HepG2 (cell line): ENCODE data around the gene EMC9. TPM values are rescaled to one million over a fixed set of nuclear protein-coding genes. Genes with fewer than 3 reads are reported as not detected.

ENCODE experiments used
- CEBPG ChIP-seq: IDR thresholded peaks from 2 replicates; pipeline ENCODE4 v1.6.1; 2016
- CREBL2 ChIP-seq: sonication (generic); formaldehyde crosslinking; IDR thresholded peaks from 2 replicates; pipeline ENCODE4 v1.8.1; 2023; ENCODE audit warnings: missing genetic modification reagents, mild to moderate bottlenecking, borderline replicate concordance
- DPF2 ChIP-seq: sonication (generic); formaldehyde crosslinking; IDR thresholded peaks from 2 replicates; pipeline ENCODE4 v1.4.0; 2020; ENCODE audit warnings: mild to moderate bottlenecking, low read depth, missing genetic modification reagents, borderline replicate concordance
- ELK4 ChIP-seq: sonication (generic); formaldehyde crosslinking; IDR thresholded peaks from 2 replicates; pipeline ENCODE4 v1.9.0; 2021; ENCODE audit warnings: missing genetic modification reagents, borderline replicate concordance
- FOXO4 ChIP-seq: sonication (generic); formaldehyde crosslinking; conservative IDR thresholded peaks from 2 replicates; pipeline ENCODE4 v1.8.1; 2023; ENCODE audit warnings: missing genetic modification reagents
- GFI1 ChIP-seq: sonication (generic); formaldehyde crosslinking; IDR thresholded peaks from 2 replicates; pipeline ENCODE4 v1.5.0; 2020; ENCODE audit warnings: missing genetic modification reagents, mild to moderate bottlenecking, borderline replicate concordance
- KLF13 ChIP-seq: sonication (generic); formaldehyde crosslinking; IDR thresholded peaks from 2 replicates; pipeline ENCODE4 v1.4.0; 2020; ENCODE audit warnings: mild to moderate bottlenecking, missing genetic modification reagents
- MTA1 ChIP-seq: sonication (generic); formaldehyde crosslinking; IDR thresholded peaks from 2 replicates; pipeline ENCODE4 v1.4.0; 2020; ENCODE audit warnings: missing genetic modification reagents, mild to moderate bottlenecking, borderline replicate concordance
- NRL ChIP-seq: sonication (generic); formaldehyde crosslinking; IDR thresholded peaks from 2 replicates; pipeline ENCODE4 v1.5.0; 2020; ENCODE audit warnings: missing genetic modification reagents, mild to moderate bottlenecking, moderate library complexity, borderline replicate concordance
- POLR2AphosphoS5 ChIP-seq: IDR thresholded peaks from 2 replicates; pipeline ENCODE4 v1.6.1; 2012; ENCODE audit warnings: low read depth, low read length
- THAP8 ChIP-seq: sonication (generic); formaldehyde crosslinking; IDR thresholded peaks from 2 replicates; pipeline ENCODE4 v1.5.1; 2020; ENCODE audit warnings: missing genetic modification reagents, mild to moderate bottlenecking, borderline replicate concordance
- TP53 ChIP-seq: sonication (generic); formaldehyde crosslinking; conservative IDR thresholded peaks from 2 replicates; pipeline ENCODE4 v1.4.0; 2020; ENCODE audit warnings: missing genetic modification reagents
- ZBTB8A ChIP-seq: sonication (generic); formaldehyde crosslinking; IDR thresholded peaks from 2 replicates; pipeline ENCODE4 v1.4.0; 2020; ENCODE audit warnings: mild to moderate bottlenecking, low read depth, missing genetic modification reagents, borderline replicate concordance
- ZNF225 ChIP-seq: sonication (generic); formaldehyde crosslinking; IDR thresholded peaks from 2 replicates; pipeline ENCODE4 v1.4.0; 2020; ENCODE audit warnings: mild to moderate bottlenecking, missing genetic modification reagents
- ZNF512 ChIP-seq: sonication (generic); formaldehyde crosslinking; IDR thresholded peaks from 2 replicates; pipeline ENCODE4 v1.4.0; 2020; ENCODE audit warnings: mild to moderate bottlenecking, missing genetic modification reagents
- ZNF550 ChIP-seq: sonication (generic); formaldehyde crosslinking; IDR thresholded peaks from 2 replicates; pipeline ENCODE4 v1.4.0; 2020; ENCODE audit warnings: mild to moderate bottlenecking, missing genetic modification reagents, borderline replicate concordance
- ZNF589 ChIP-seq: sonication (generic); formaldehyde crosslinking; conservative IDR thresholded peaks from 2 replicates; pipeline ENCODE4 v1.8.0; 2022; ENCODE audit warnings: mild to moderate bottlenecking, moderate library complexity, missing genetic modification reagents
- ZNF740 ChIP-seq: sonication (generic); formaldehyde crosslinking; IDR thresholded peaks from 2 replicates; pipeline ENCODE4 v1.4.0; 2020; ENCODE audit warnings: missing genetic modification reagents
- ZNF768 ChIP-seq: sonication (generic); formaldehyde crosslinking; IDR thresholded peaks from 2 replicates; pipeline ENCODE4 v1.4.0; 2020; ENCODE audit warnings: missing genetic modification reagents
- ZNF891 ChIP-seq: sonication (generic); formaldehyde crosslinking; IDR thresholded peaks from 2 replicates; pipeline ENCODE4 v1.5.0; 2020; ENCODE audit warnings: mild to moderate bottlenecking, missing genetic modification reagents
- polyA plus RNA-seq, 8 experiments: library from polyadenylated mRNA; depleted of rRNA in 3 of 8; stranded (reverse) in 7 of 8; unstranded in 1 of 8; fragments of >200 nt; fragmentation: Illumina TruSeq in 4 of 8; extraction: Trizol in 4 of 8; gene quantifications; 2 replicates each; pipeline versions ENCODE4 v1.2.1 to v1.2.3, GENCODE V29; 2011 to 2016; ENCODE audit warnings: low read depth in 4 of 8, missing spikeins in 1 of 8, mixed read lengths in 1 of 8; ENCODE audit not compliant: insufficient read depth in 1 of 8
- total RNA-seq, 5 experiments: library from RNA; depleted of rRNA; stranded (reverse); fragments of >200 nt; fragmentation: Illumina TruSeq; extraction: Trizol; gene quantifications; 2 replicates each; pipeline ENCODE4 v1.2.3, GENCODE V29; 2016; ENCODE audit warnings: low read depth in 1 of 5

EMC9 gene
- total and polyA plus RNA-seq, 2 of the 13 experiments (the other 11 are each of a cell fraction or from before 2014, with no cell fraction given): 60.5 to 78.7 TPM

- TF ChIP-seq TP53 (no peak), MTA1 (CRISPR knock-in tag) (peak; percentile 60; the same call in 1 of the 2 replicates), ZNF512 (no peak), ZNF740 (no peak), ZNF225 (CRISPR knock-in tag) (peak; percentile 30; the same call in 1 of the 2 replicates), ZNF550 (CRISPR knock-in tag) (peak; percentile 91; the same call in 1 of the 2 replicates), GFI1 (CRISPR knock-in tag) (no peak), CREBL2 (CRISPR knock-in tag) (no peak), NRL (CRISPR knock-in tag) (0 out of 2 replicates have a peak, but pooled peaks have one; percentile 45), THAP8 (CRISPR knock-in tag) (no peak), ELK4 (CRISPR knock-in tag) (no peak), ZBTB8A (CRISPR knock-in tag) (no peak), CEBPG (CRISPR knock-in tag) (no peak), KLF13 (CRISPR knock-in tag) (0 out of 2 replicates have a peak, but pooled peaks have one; percentile 21), ZNF891 (CRISPR knock-in tag) (peak; percentile 46; the same call in 1 of the 2 replicates), ZNF589 (CRISPR knock-in tag) (no peak), ZNF768 (peak; percentile 16; the same call in 1 of the 2 replicates), FOXO4 (CRISPR knock-in tag) (0 out of 2 replicates have a peak, but pooled peaks have one; percentile 82), DPF2 (CRISPR knock-in tag) (no peak), POLR2AphosphoS5 (0 out of 2 replicates have a peak, but pooled peaks have one; percentile 19)
- TF ChIP-seq, all 625 proteins: peak for 26
These were observed 18.5 kb upstream of the EMC9 start (continued) for GRCh38 chr14:24159777-24160498.
